Stimulated activated CD8-positive, alpha-beta memory T cell treated with anti-CD3 and anti-CD28 coated beads, Interleukin-15, amount 100 ng/mL, for 1 hour (primary cell): ENCODE results near the gene NECTIN4.
"Not testable (repeated sequence)": the region's sequence is repeated elsewhere in the genome, so short reads cannot be mapped to it uniquely, and the experiment has no call there.

ENCODE experiments used
- DNase-seq: peaks from one replicate; pipeline ENCODE4 v3.0.0-alpha.2; 2020; ENCODE audit warnings: low read depth

NECTIN4 gene

GRCh38 chr1:161082483-161082882, 6.9 kb downstream of the NECTIN4 start:
- no peak for DNase-seq

- no peak for DNase-seq
Measured at GRCh38 chr1:161081519-161081918, 7.8 kb downstream of the NECTIN4 start.

- no peak for DNase-seq
Measured at GRCh38 chr1:161080441-161081405, 8.6 kb downstream of the NECTIN4 start.

GRCh38 chr1:161079436-161080110, 9.8 kb downstream of the NECTIN4 start:
- no peak for DNase-seq

- no peak for DNase-seq
Measured at GRCh38 chr1:161077426-161077825, 11.9 kb downstream of the NECTIN4 start.

- DNase-seq = no peak
Measured at GRCh38 chr1:161076410-161076809, 12.9 kb downstream of the NECTIN4 start.

- no peak for DNase-seq
Measured at GRCh38 chr1:161074676-161075368, 14.5 kb downstream of the NECTIN4 start.

- no peak for DNase-seq
Measured at GRCh38 chr1:161073474-161074121, 15.8 kb downstream of the NECTIN4 start.

GRCh38 chr1:161072751-161073449, 16.5 kb downstream of the NECTIN4 start:
- no peak for DNase-seq

- peak; percentile 19 for DNase-seq
Measured at GRCh38 chr1:161071886-161072371, 17.4 kb downstream of the NECTIN4 start.

- DNase-seq = no peak
Measured at GRCh38 chr1:161070761-161071160, 18.6 kb downstream of the NECTIN4 start.

- peak; percentile 63 for DNase-seq
Measured at GRCh38 chr1:161069731-161070270, 19.6 kb downstream of the NECTIN4 start, which contains the start of gene ARHGAP30. ARHGAP30 (minus strand) TSS chr1:161069891; CDS start chr1:161069624, 267 bp downstream.

- no peak for DNase-seq
Measured at GRCh38 chr1:161069241-161069640, 20.1 kb downstream of the NECTIN4 start.

GRCh38 chr1:161068306-161069234, 20.8 kb downstream of the NECTIN4 start:
- DNase-seq = peak; percentile 67

GRCh38 chr1:161066694-161067093, 22.7 kb downstream of the NECTIN4 start:
- no peak for DNase-seq

- DNase-seq = not testable (repeated sequence)
Measured at GRCh38 chr1:161065681-161066080, 23.7 kb downstream of the NECTIN4 start.

GRCh38 chr1:161063936-161064335, 25.4 kb downstream of the NECTIN4 start:
- DNase-seq = not testable (repeated sequence)

- no peak for DNase-seq
Measured at GRCh38 chr1:161061419-161061818, 27.9 kb downstream of the NECTIN4 start.

- DNase-seq = no peak
Measured at GRCh38 chr1:161059293-161059692, 30.1 kb downstream of the NECTIN4 start.

- DNase-seq = no peak
Measured at GRCh38 chr1:161054805-161055204, 34.6 kb downstream of the NECTIN4 start.
